NCI-H1694 treated with DMSO at 0.1 percent for 48 hours (cell line): ENCODE results near the gene LCN10.
"Not testable (repeated sequence)": the region's sequence is repeated elsewhere in the genome, so short reads cannot be mapped to it uniquely, and the experiment has no call there.

Experiments used
- DNase-seq: peaks from one replicate; lab custom pipeline; 2025; lab: John Stamatoyannopoulos, UW

LCN10 gene

DNA sequence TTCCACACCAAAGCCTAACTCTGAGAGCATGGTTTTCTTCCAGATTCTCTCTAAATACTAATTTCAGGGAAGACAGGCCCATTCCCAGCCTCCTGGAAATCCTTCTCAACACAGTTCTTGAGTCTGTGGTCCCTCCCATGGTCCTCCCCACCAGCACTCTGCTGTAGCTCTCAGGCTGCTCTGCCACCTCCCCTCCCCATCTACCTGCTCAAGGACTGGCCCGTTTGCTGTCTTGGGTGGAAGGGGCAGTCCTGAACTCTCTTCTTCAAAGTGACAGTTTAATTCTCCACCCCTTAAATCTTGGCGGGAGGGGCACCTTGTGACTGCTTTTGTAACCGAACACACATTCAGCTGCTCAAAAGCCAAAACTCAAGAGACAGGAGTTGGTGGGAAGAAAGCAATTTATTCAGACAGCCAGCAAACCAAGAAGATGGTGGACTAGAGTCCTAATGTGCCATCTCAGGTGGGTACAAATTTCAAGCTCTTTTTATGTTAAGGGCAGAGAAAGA, 29.2 kb upstream of the LCN10 start:
- DNase-seq = no peak

DNA sequence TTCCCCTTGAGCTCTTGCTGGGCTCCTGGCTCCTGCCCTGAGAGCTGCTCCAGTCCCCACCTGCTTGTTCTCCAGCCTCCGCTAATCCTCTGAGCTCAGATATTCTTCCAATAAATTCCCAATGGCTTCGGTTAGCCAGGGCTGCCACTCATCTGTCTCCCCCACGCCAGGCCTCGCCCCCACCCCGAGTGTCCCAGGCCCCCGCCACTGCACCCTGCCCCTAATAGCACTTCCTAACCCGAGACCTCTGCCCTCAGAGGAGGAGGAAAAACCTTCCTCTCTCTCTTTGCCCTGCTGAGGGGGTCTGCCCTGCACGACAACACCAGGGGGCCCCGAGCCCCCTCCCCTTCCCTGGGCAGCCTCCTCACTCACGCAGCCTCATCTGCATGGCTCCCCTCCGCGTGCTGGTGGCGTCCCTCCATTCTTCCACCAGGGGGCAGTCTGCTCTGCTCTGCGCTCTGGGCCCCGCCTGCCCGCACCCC, 27.0 kb upstream of the LCN10 start:
- DNase-seq = peak; percentile 31

DNA sequence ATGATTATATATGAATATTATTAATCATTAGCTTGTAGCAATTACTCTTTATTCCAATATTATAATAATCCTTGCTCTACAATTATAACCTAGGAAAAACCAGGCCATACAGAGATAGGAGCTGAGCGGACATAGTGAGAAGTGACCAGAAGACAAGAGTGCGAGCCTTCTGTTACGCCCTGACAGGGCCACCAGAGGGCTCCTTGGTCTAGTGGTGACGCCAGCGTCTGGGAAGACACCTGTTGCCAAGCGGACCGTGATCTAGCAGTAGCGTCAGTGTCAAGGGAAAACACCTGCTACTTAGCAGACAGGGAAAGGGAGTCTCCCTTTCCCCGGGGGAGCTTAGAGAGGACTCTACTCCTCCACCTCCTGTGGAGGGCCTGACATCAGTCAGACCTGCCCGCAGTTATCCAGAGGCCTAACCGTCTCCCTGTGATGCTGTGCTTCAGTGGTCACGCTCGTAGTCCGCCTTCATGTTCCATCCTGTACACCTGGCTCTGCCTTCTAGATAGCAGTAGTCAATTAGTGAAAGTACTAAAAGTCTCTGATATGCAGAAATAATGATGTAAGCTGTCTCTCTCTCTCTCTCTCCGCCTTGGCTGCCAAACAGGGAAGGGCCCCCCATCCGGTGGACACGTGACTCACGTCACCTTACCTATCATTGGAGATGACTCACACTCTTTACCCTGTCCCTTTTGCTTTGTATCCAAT, 23.8 kb upstream of the LCN10 start:
- DNase-seq = not testable (repeated sequence)

DNA sequence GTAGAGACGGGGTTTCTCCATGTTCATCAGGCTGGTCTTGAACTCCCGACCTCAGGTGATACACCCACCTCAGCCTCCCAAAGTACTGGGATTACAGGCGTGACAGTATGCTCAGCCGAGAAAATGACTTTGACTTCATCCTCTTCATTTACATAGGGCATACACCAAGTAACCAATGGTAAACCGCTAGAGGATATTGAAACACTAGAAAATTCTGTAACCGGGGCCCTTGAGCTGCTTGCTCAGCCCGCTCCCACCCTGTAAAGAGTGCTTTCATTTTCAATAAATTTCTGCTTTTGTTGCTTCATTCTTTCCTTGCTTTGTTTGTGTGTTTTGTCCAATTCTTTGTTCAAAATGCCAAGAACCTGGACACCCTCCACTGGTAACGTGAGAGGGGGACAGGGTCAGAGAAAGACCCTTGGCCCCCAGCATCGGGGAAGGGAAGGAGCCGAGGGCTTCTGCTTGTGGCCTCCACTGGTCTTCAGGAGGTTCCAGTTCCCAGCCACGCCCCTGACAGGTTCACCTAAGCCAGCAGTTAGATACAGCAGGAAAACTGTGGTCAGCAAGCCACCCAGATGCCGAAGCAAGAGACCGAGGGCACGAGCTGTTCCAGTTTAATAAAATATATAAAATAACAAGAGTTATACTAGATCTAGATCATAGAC, 23.1 kb upstream of the LCN10 start:
- DNase-seq = not testable (repeated sequence)

DNA sequence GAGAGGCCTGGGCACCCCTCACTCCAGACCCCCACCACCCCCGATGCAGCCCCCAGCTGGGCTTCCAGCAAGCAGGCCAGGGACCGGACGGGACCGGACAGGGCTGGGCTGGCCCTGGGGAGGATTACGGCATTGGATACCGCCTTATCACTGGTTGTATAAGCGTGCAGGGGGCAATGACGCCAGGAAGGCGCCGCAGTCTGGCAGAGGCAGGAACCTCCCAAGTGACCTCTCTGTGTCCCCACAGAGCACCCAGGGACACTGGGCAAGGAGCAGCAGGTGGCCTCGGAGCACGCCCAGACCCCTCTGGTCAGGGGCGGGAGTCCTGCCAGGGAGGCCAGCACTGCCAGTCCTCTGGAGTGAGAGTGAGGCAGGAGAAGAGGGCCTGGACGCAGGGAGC, 22.3 kb upstream of the LCN10 start:
- DNase-seq = no peak

DNA sequence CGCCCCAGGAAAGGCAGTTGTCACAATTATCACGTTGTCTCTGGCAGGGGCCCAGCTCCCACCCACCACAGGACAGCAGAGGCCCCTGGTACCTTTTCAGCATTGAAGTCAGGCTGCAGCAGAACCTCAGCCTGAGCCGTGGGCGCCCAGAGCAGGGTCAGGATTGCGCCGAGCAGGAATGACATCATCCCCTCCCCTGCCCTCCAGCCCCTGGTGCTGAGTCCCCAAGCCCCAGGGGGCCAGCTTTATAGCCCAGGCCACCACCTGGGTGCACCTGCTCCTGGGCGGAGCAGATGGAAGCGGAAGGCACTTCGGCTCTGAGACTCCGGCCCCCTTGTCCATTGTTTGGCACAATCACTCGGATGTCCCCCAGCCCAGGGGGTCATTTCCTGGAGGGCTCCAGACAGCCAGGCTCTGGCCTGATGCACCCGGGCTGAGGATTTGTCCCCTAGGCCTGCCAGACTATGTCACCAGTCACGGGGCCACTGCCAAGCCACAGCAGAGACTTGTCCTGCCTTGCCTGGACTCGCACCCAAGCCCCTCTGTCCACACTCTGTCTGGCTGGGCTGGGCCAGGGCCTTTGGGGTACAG, 21.7 kb upstream of the LCN10 start, which contains the start of gene LCN15:
LCN15 (minus strand) TSS at position 218 of the 591 bp plus-strand sequence; CDS start at position 188, 30 bp downstream.
- DNase-seq = no peak

DNA sequence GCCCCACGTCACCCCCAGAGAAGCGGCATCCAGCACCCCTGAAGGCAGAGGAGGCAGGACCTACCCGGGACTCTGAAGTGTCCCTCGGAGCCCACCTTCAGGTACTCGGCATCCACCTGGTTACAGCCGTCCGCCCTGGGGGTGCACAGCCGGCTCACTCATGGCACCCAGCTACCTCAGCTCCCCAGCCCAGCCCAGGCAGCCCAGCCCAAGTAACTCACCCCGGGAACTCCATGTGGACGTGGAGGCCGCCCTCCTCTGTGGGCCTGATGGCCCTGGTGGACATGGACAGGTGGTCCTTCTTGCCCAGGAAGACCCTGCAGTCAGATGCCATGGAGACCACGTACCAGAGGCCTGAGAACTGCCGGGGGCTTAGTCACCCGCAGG, 20.9 kb upstream of the LCN10 start:
- no peak for DNase-seq

DNA sequence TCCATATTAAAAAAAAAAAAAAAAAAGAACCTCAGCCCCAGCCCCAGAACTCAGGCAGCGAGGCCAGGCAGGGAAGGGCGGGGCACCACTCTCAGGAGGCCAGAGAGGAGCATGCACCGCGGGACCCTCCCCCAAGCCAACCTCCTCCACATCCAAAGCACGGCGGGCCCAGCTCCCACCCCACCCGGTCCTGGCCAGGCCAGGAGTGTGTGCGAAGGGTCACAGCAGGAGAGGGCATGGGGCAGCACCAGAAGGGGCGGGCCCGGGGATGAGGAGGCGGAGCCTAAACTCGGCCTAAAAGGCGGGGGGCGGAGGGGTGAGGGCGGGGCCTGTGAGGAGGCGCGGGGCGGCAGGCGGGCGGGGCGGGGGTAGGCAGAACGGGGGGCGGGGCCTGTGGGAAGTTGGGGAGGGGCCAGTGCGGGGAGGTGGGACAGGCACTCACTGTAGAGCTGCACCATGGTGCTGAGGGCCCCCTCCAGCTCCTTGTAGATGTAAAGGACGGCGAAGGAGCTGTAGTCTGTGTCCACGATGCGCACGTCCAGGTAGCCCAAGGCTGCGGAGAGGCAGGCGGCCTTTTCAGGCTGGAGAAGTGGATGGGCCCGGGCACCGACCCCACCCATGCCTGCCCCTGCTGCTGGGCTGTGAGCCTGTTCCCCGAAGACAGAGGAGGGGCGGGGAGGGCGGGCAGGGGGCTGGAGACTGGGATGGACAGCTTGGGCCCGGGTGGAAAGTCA, 20.3 kb upstream of the LCN10 start:
- DNase-seq = no peak

DNA sequence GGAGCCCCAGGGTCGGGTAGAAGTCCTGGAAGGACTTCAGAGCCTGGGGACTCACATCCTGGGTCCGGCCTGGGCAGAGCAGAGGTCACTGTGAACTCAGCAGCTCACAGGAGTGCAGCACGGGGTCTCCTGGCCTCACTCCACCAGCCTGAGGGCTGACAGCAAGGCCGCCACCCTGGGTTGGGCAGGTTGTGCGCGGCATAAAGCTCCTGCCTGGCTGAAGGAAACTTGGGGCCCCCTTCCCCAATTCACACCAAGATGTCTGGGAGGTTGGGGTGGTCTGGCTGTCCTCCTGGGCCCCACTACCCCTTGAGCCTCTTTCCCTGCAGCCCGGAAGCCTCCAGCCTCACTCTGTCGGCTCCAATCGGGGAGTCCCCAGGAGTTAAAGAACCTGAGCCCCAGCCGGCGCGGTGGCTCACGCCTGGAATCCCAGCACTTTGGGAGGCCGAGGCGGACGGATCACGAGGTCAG, 19.5 kb upstream of the LCN10 start:
- DNase-seq = no peak

DNA sequence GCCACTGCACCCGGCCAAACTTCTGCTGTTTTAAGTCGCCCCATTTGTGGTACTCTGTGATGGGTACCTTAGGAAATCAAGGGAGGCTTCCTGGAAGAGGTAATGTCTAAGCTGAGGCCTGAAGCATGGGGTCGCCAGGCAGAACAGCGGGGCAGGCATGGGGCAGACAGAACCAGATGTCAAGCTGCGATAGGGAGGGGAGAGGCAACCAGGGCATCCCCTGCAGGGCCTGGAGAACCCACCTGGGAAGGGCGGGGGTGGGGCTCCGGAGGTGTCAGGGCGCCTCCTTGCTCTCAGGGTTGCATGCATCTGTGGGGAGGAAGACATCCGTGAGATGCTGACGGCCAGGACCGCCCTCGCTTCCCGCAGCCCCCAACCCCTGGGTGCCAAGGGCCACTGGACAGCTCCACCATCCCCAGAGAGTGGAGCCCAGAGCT, 18.8 kb upstream of the LCN10 start:
- DNase-seq = no peak

DNA sequence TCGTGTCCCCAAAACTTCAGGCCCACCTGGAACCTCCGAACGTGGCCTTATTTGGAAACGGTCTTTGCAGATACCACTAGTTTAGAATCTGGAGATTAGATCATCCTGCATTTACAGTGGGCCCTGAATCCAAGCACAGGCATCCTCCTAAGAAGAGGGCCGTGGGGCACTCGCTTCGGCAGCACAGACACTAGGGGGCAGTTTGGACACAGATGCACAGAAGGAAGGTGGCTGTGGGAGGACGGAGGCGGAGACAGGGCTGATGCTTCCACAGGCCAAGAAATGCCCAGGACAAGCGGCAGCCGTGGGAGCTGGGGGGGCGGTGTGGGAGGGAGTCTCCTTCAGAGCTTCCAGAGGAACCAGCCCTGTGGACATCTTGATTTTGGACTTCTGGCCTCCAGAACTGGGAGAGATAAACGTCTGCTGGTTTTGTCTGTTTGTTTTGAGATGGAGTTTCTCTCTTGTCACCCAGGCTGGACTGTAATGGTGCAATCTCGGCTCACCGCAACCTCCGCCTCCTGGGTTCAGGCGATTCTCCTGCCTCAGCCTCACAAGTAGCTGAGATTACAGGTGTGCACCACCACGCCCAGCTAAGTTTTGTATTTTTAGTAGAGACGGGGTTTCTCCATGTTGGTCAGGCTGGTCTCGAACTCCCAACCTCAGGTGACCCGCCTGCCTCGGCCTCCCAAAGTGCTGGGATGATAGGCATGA, 18.2 kb upstream of the LCN10 start:
- DNase-seq = peak; percentile 39

DNA sequence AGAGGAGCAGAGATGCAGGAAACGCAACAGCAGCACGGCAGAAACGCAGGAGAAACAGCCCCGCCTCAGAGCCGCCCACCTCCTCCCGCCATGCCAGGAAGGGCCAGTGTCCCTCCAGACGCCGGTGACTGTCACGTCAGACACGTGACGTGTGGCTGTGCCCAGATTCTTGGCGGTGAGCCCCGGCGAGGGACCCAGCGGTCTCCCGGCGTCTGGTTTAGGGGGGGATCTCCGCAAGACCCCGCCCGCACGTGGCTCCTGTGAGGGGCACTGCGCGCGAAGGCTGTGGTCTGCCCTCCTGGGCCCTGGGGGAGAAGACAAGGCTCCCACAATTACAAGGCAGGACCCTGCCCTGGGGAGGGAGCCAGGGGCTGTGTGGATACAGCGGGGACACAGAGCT, 17.7 kb upstream of the LCN10 start:
- DNase-seq = no peak

DNA sequence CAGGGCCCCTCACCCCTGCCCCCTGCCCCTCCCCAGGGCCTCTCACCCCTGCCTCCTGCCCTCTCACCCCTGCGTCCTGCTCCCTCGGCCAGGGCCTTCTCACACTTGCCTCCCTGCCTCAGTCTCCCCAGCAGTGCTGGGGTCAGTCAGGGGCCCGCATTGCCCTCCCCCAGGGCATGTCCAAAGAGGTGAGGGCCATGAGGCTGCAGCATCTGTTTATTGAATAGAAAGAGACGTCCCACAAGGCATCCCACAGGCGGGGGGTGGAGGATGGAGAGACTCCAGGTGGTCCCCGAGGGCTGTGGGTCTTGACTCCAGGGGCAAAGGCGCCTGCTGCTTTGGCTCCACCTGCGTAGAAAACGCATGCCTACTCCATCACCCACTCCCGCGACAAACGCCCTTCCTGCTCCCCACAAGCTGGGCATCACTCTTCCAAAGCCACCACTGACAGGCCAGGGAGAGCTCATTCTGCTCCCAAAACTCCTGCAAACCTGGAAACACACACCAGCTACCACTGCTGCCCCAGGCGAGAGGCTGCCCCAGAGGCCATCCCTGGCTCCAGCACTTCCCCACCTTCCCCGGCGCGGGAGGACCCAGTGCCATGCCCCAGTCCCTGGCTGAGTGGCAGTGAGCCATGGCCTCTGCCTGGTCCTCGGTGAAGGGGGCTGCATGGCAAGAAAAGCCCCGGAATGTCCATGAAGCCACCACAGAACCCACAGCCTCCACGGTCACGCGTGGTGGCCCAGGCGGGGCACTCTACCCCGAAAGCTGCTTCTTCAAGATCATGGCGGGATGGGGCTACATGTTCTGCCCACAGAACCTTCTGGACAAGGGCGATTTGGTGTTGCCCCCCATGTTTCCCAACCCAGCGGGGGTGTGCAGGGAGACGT, 16.9 kb upstream of the LCN10 start:
- DNase-seq = no peak

DNA sequence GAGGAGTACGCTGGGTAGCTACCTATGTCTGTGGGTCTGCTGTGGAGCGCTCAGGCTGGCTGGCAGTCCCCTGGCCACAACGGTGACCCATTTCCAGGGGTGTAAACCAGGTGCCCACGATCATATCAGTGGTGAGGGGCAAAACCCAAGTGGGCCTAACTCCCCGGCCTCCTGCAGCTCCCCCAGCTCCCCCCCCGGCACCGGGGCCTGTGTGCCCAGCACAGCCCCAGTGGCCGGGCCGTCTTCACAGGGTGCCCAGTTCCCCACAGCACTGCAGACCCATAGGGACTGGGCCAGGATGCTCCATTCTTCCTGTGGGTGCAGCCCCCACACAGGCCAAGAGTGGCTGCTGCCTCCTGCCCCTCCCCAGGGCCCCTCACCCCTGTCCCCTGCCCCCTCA, 16.3 kb upstream of the LCN10 start:
- DNase-seq = no peak

DNA sequence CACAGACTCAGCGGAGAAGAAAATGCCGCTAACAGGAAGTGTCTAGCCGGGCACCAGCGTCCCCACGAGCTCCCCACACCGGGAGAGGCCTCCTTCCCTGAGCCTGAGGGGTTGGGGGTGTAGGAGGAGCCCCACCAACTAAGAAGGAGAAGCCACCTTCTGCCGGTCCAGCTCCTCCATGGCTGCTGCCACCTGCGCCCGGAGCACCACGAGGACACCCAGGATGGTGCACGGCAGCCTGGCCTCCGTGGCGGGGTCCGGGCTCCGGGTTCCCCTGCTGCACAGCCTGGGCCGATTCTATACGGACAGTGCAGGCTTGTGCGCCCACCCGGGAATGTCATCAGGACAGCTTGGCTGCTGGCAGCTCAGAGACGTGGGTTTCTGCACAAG, 15.0 kb upstream of the LCN10 start:
- DNase-seq = no peak

DNA sequence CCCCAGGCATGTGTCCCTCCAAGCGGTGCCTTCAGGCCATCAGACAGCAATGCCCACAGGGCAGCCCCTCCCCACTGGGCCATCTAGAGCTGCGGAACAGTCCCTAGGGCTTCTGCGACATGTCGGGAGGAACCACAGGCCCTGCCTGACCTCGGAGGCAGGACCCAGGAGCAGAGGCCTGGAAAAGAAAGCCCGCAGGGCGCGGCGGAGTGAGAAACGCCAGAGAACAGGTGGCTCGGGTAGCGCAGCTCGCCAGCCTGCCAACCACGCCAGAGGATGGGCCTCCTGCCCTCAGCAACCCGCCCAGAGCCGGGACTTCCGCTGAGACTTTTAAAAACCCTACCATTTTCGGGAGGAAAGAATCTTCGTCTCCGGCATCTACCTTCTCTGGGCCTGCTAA, 14.6 kb upstream of the LCN10 start:
- DNase-seq = no peak

DNA sequence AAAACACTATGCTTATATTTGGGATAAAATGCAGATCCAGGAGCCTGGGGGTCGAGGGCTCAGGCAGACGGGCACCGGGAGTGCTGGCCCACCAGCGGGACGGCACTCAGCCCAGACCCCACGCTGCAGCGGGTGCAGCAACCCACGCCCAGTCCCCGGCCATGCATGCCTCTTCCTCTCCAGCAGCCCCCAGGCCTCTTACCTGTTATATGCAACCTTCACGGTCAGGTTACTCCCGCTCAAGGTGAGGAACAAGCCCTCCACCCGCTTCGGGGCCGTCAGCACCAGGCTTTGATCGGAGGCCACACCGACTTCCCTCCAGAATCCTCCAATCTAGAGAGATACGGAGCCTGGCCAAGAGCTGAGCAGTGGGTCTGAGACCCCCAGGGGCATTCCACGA, 14.1 kb upstream of the LCN10 start:
- no peak for DNase-seq

DNA sequence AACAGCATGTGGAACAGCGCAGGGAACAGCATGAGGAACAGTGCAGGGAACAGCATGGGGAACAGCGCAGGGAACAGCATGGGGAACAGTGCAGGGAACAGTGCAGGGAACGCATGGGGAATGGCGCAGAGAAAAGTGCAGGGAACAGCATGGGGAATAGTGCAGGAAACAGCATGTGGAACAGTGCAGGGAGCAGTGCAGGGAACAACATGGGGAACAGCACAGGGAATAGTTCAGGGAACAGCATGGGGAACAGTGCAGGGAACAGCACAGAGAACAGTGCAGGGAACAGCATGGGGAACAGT, 13.3 kb upstream of the LCN10 start:
- DNase-seq = no peak

DNA sequence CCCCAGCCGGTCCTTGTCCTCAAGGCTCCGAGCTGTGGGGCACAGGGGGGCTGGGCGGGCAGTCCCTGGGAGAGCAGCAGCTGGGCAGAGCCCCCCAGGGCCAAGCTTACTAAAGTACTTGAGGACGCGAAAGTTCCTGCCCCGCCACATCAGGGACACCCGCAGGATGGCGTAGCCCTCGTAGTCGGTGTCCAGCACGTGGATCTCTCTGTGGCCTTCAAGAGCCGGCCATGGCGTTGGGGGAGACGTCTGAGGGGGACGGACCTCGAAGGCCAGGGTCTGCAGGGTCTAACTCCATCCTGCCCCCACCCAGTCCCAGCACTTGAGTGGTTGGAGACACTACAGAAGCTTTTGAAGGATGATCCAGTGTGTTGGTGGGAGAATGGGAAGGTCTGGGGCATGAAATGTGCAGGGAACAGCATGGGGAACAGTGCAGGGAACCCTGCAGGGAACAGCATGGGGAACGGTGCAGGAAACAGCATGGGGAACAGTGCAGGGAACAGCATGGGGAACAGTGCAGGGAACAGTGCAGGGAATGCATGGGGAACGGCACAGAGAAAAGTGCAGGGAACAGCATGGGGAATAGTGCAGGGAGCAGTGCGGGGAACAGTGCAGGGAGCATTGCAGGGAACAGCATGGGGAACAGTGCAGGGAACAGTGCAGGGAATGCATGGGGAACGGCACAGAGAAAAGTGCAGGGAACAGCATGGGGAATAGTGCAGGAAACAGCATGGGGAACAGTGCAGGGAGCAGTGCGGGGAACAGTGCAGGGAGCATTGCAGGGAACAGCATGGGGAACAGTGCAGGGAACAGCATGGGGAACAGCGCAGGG, 12.8 kb upstream of the LCN10 start:
- not testable (repeated sequence) for DNase-seq
